NB4 (cell line): ENCODE measurements around the gene FAM120A.

ENCODE experiments used
- POLR2A ChIP-seq: IDR thresholded peaks from 2 replicates; pipeline ENCODE4 v1.6.1; 2011; ENCODE audit warnings: mild to moderate bottlenecking; ENCODE audit not compliant: insufficient read length; ENCODE audit errors: extremely low read depth
- TF ChIP-seq, protein P1 (sequence below): IDR thresholded peaks from one replicate; pipeline ENCODE4 v1.5.1; 2012; ENCODE audit warnings: low read depth, low read length
- TF ChIP-seq, protein P2 (sequence below): IDR thresholded peaks from 2 replicates; pipeline ENCODE4 v1.6.1; 2011; ENCODE audit warnings: low read depth, low read length

GRCh38 chr9:93543117-93543516, 91.6 kb downstream of the FAM120A start:
- TF ChIP-seq, protein P1, sequence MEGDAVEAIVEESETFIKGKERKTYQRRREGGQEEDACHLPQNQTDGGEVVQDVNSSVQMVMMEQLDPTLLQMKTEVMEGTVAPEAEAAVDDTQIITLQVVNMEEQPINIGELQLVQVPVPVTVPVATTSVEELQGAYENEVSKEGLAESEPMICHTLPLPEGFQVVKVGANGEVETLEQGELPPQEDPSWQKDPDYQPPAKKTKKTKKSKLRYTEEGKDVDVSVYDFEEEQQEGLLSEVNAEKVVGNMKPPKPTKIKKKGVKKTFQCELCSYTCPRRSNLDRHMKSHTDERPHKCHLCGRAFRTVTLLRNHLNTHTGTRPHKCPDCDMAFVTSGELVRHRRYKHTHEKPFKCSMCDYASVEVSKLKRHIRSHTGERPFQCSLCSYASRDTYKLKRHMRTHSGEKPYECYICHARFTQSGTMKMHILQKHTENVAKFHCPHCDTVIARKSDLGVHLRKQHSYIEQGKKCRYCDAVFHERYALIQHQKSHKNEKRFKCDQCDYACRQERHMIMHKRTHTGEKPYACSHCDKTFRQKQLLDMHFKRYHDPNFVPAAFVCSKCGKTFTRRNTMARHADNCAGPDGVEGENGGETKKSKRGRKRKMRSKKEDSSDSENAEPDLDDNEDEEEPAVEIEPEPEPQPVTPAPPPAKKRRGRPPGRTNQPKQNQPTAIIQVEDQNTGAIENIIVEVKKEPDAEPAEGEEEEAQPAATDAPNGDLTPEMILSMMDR = no peak
- no peak for TF ChIP-seq POLR2A
- TF ChIP-seq, protein P2, sequence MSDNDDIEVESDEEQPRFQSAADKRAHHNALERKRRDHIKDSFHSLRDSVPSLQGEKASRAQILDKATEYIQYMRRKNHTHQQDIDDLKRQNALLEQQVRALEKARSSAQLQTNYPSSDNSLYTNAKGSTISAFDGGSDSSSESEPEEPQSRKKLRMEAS = no peak
